ENCODE data around the gene SLC25A40. TPM values are rescaled to one million over a fixed set of nuclear protein-coding genes. Genes with fewer than 3 reads are reported as not detected.
"Not testable (repeated sequence)": the region's sequence is repeated elsewhere in the genome, so short reads cannot be mapped to it uniquely, and the experiment has no call there.

The SLC25A40 gene
- total RNA-seq = 10 to 100 TPM; 13.5 to 15.9 TPM

GRCh38 chr7:87876040-87876868 is at the start of gene SLC25A40, which contains the start of gene DBF4:
Gene SLC25A40 (minus strand): TSS chr7:87876360. CDS start chr7:87858727, 17,633 bp downstream.
Gene DBF4 (plus strand): TSS chr7:87876493. CDS start chr7:87876733, 240 bp downstream.
- DNase-seq (ENCODE audit: low spot score) (peak; percentile 81), ATAC-seq (ENCODE audit: insufficient number of reproducible peaks, low FRiP score, low read depth) (peak; percentile 87)
- Histone ChIP-seq H3K36me3 (no peaks in the 10 kb centered on the region), H3K4me1 (ENCODE audit: control insufficient read depth in 1 of 2, low read depth in 2 of 2) (peaks cover 13 to 28% of the 10 kb centered on the region in 2 donors), H3K27me3 (replicated peaks; ENCODE audit: insufficient read depth) (no peaks in the 10 kb centered on the region), H3K9me3 (no peaks in the 10 kb centered on the region), H3K4me3 (peak within 1 kb of the TSS; percentile 87), H3K27ac (peak within 1 kb of the TSS; percentile 86 to 89)
- TF ChIP-seq CTCF (IDR thresholded peaks at IDR 0.05) = no peak

GRCh38 chr7:87922759-87923395 is 46.7 kb upstream of the SLC25A40 start:
- DNase-seq (ENCODE audit: low spot score); H3K36me3 ChIP-seq; H3K4me1 ChIP-seq (ENCODE audit: control insufficient read depth in 1 of 2, low read depth in 2 of 2); H3K4me3 ChIP-seq; ATAC-seq (ENCODE audit: insufficient number of reproducible peaks, low FRiP score, low read depth); H3K27me3 ChIP-seq (replicated peaks; ENCODE audit: insufficient read depth); H3K9me3 ChIP-seq; H3K27ac ChIP-seq: not testable (repeated sequence)

GRCh38 chr7:87920578-87920977 is 44.4 kb upstream of the SLC25A40 start:
- ATAC-seq (ENCODE audit: insufficient number of reproducible peaks, low FRiP score, low read depth) (no peak), DNase-seq (ENCODE audit: low spot score) (no peak)
- no peak overlapping the region for H3K4me3 ChIP-seq
- no peak for TF ChIP-seq CTCF (IDR thresholded peaks at IDR 0.05)
- H3K4me1 ChIP-seq (ENCODE audit: control insufficient read depth in 1 of 2, low read depth in 2 of 2) = no peaks in the 10 kb centered on the region
- H3K36me3 ChIP-seq = no peaks in the 10 kb centered on the region
- H3K27ac ChIP-seq = no peak overlapping the region
- H3K9me3 ChIP-seq = no peaks in the 10 kb centered on the region
- H3K27me3 ChIP-seq (replicated peaks; ENCODE audit: insufficient read depth) = no peaks in the 10 kb centered on the region

- TF ChIP-seq CTCF (IDR thresholded peaks at IDR 0.05) = no peak
- H3K4me1 ChIP-seq (ENCODE audit: control insufficient read depth in 1 of 2, low read depth in 2 of 2) = no peaks in the 10 kb centered on the region
- ATAC-seq (ENCODE audit: insufficient number of reproducible peaks, low FRiP score, low read depth) = no peak
- DNase-seq (ENCODE audit: low spot score) = no peak
- no peaks in the 10 kb centered on the region for H3K36me3 ChIP-seq
- no peak overlapping the region for H3K27ac ChIP-seq
- H3K9me3 ChIP-seq = no peaks in the 10 kb centered on the region
- no peak overlapping the region for H3K4me3 ChIP-seq
- no peaks in the 10 kb centered on the region for H3K27me3 ChIP-seq (replicated peaks; ENCODE audit: insufficient read depth)
Observed at GRCh38 chr7:87919875-87920274, 43.7 kb upstream of the SLC25A40 start.

- ATAC-seq (ENCODE audit: insufficient number of reproducible peaks, low FRiP score, low read depth) (no peak), DNase-seq (ENCODE audit: low spot score) (no peak)
- Histone ChIP-seq H3K9me3 (no peaks in the 10 kb centered on the region), H3K4me1 (ENCODE audit: control insufficient read depth in 1 of 2, low read depth in 2 of 2) (no peaks in the 10 kb centered on the region), H3K4me3 (no peak overlapping the region), H3K27ac (no peak overlapping the region), H3K36me3 (no peaks in the 10 kb centered on the region), H3K27me3 (replicated peaks; ENCODE audit: insufficient read depth) (no peaks in the 10 kb centered on the region)
- TF ChIP-seq CTCF (IDR thresholded peaks at IDR 0.05) = no peak
Observed at GRCh38 chr7:87918740-87919139, 42.6 kb upstream of the SLC25A40 start.
